GM12878 (cell line): ENCODE data around the gene S1PR4. TPM values are rescaled to one million over a fixed set of nuclear protein-coding genes. Genes with fewer than 3 reads are reported as not detected.

Experiments
- ATAC-seq: fragments of 200-7000 bp; cut with Tn5 transposase; 3 replicates; pipeline ENCODE4 v1.9.1; 2020; ENCODE audit warnings: mild to moderate bottlenecking, moderate library complexity
- BruUV-seq: library from RNA; stranded (reverse); fragments of 400-500 nt; replicated peaks from 2 replicates; lab custom pipeline; 2021; lab: Mats Ljungman, UMichigan
- CTCF ChIA-PET: fragments of 300-600 bp; sonication (Branson Sonifier 250); formaldehyde crosslinking; extraction: SDS; loops from one replicate; lab custom pipeline; 2021; ENCODE audit warnings: inconsistent platforms; lab: Yijun Ruan, JAX
- POLR2A ChIA-PET: fragments of 350-600 bp; formaldehyde crosslinking; extraction: SDS; loops from one replicate; lab custom pipeline; 2021; ENCODE audit warnings: inconsistent platforms; lab: Charles Lee
- RAD21 ChIA-PET: fragments of 300-600 bp; sonication (Branson Sonifier 250); formaldehyde crosslinking; loops from one replicate; lab custom pipeline; 2023; ENCODE audit warnings: antibody characterized with exemption; ENCODE audit not compliant: unreplicated experiment; lab: Charles Lee
- SMC1A ChIA-PET: fragments of 300-600 bp; sonication (Branson Sonifier 250); formaldehyde crosslinking; loops from one replicate; lab custom pipeline; 2023; ENCODE audit not compliant: unreplicated experiment, uncharacterized antibody; lab: Charles Lee
- DNase-seq: peaks from one replicate; pipeline ENCODE4 v3.0.0-alpha.2; 2011; ENCODE audit warnings: low read depth, low spot score
- FAIRE-seq: peaks from 3 replicates; lab custom pipeline; 2011; peaks lifted over from hg19 to GRCh38; lab: Jason Lieb, UNC
- H2AFZ ChIP-seq: 2 replicates; pipeline ENCODE4 v1.6.0; 2011; ENCODE audit warnings: low read depth, low read length, control low read depth; ENCODE audit not compliant: control insufficient read depth
- H3K27ac ChIP-seq: 2 replicates; pipeline ENCODE4 v1.5.1; 2011; ENCODE audit warnings: control low read depth; ENCODE audit not compliant: control insufficient read depth, insufficient read depth
- H3K27me3 ChIP-seq, 2 experiments: replicated peaks in 1 of 2; 2 replicates each; pipeline versions ENCODE4 v1.6.0 to v1.6.1; 2011; ENCODE audit warnings: low read length in 1 of 2; ENCODE audit not compliant: control insufficient read depth in 2 of 2, insufficient read depth in 2 of 2
- H3K36me3 ChIP-seq, 2 experiments: 2 replicates each; pipeline ENCODE4 v1.5.1; 2011; ENCODE audit warnings: low read length in 1 of 2; ENCODE audit not compliant: control insufficient read depth in 2 of 2, insufficient read depth in 2 of 2
- H3K4me1 ChIP-seq: 2 replicates; pipeline ENCODE4 v1.6.1; 2011; ENCODE audit warnings: mild to moderate bottlenecking, low read length, moderate library complexity, mixed read lengths; ENCODE audit not compliant: control insufficient read depth, insufficient read depth
- H3K4me2 ChIP-seq: 2 replicates; pipeline ENCODE4 v1.6.0; 2011; ENCODE audit warnings: control low read depth; ENCODE audit not compliant: control insufficient read depth, insufficient read depth
- H3K4me3 ChIP-seq: fragments of 200-600 bp; sonication (generic); 2 replicates; pipeline ENCODE4 v1.5.1; 2016
- H3K79me2 ChIP-seq: 2 replicates; pipeline ENCODE4 v1.6.0; 2011; ENCODE audit warnings: low read length; ENCODE audit not compliant: control insufficient read depth, insufficient read depth
- H3K9ac ChIP-seq: 2 replicates; pipeline ENCODE4 v1.8.0; 2011; ENCODE audit warnings: low read length, control low read depth, mixed read lengths; ENCODE audit not compliant: control insufficient read depth, insufficient read depth
- H3K9me3 ChIP-seq: replicated peaks from 3 replicates; pipeline ENCODE4 v1.5.1; 2011; ENCODE audit warnings: mild to moderate bottlenecking, low read length; ENCODE audit not compliant: control insufficient read depth, insufficient read depth
- H4K20me1 ChIP-seq: 2 replicates; pipeline ENCODE4 v1.6.0; 2011; ENCODE audit not compliant: control insufficient read depth, insufficient read depth
- BCL11A ChIP-seq: IDR thresholded peaks from 2 replicates; pipeline ENCODE4 v1.6.1; 2011; ENCODE audit warnings: low read depth, low read length
- ESRRA ChIP-seq: IDR thresholded peaks from 2 replicates; pipeline ENCODE4 v1.6.1; 2012; ENCODE audit warnings: mild to moderate bottlenecking, low read length, improper control_type of control experiment
- KLF5 ChIP-seq: fragments of 450-650 bp; IDR thresholded peaks from 2 replicates; pipeline ENCODE4 v1.6.1; 2014; ENCODE audit warnings: mild to moderate bottlenecking; ENCODE audit not compliant: partially characterized antibody
- MEF2B ChIP-seq: fragments of 450-650 bp; IDR thresholded peaks from 2 replicates; pipeline ENCODE4 v1.6.1; 2018; ENCODE audit warnings: mild to moderate bottlenecking, moderate library complexity; ENCODE audit not compliant: partially characterized antibody, poor library complexity, severe bottlenecking
- NFIC ChIP-seq: IDR thresholded peaks from 2 replicates; pipeline ENCODE4 v1.6.1; 2012; ENCODE audit warnings: low read depth, mild to moderate bottlenecking, inconsistent platforms, low read length, moderate library complexity
- NFYB ChIP-seq: IDR thresholded peaks from 2 replicates; pipeline ENCODE4 v1.6.1; 2011; ENCODE audit warnings: low read depth, mild to moderate bottlenecking, low read length, improper control_type of control experiment, moderate library complexity; ENCODE audit not compliant: insufficient read depth
- SIX5 ChIP-seq: IDR thresholded peaks from 2 replicates; pipeline ENCODE4 v1.6.1; 2011; ENCODE audit warnings: mild to moderate bottlenecking, low read depth, low read length, moderate library complexity; ENCODE audit not compliant: severe bottlenecking
- TARDBP ChIP-seq: IDR thresholded peaks from 2 replicates; pipeline ENCODE4 v1.6.1; 2016; ENCODE audit warnings: borderline replicate concordance
- ZNF274 ChIP-seq: IDR thresholded peaks from one replicate; pipeline ENCODE4 v1.8.0; 2011; ENCODE audit not compliant: insufficient read length, insufficient read depth
- WGBS: methylation state at CpG from one replicate; pipeline ENCODE4 v1.1.6; 2016; ENCODE audit warnings: low lambda C conversion rate; ENCODE audit not compliant: insufficient replicate concordance, insufficient coverage; ENCODE audit errors: missing lambda C conversion rate; 5-methylcytosine and 5-hydroxymethylcytosine counted together
- in situ Hi-C: fragments of 300-500 bp; cut with MboI; formaldehyde crosslinking; loops from 9 replicates; pipeline ENCODE4 v1.14.3; 2018; ENCODE audit warnings: mixed read lengths
- intact Hi-C: fragments of 100-400 bp; cut with micrococcal nuclease; formaldehyde crosslinking; loops from one replicate; pipeline ENCODE4 v1.14.2; 2022; ENCODE audit not compliant: unreplicated experiment
- polyA plus RNA-seq, 11 experiments: library from polyadenylated mRNA; depleted of rRNA in 4 of 11; unstranded in 6 of 11; stranded (reverse) in 5 of 11; fragments of >200 nt; fragmentation: Nextera tagmentation in 4 of 11; fragmentation: Illumina TruSeq in 1 of 11; extraction: Ambion mirVana in 4 of 11; extraction: Trizol in 1 of 11; gene quantifications; 1 replicate in 1 of 11; 2 replicates in 10 of 11; pipeline versions ENCODE4 v1.2.1 to v1.2.3, GENCODE V29; 2011 to 2016; ENCODE audit warnings: inconsistent platforms in 2 of 11, missing spikeins in 2 of 11, low read depth in 1 of 11
- total RNA-seq, 4 experiments: library from RNA; depleted of rRNA in 3 of 4; stranded (reverse); fragments of >200 nt in 3 of 4; fragmentation: Illumina TruSeq in 1 of 4; extraction: Trizol in 1 of 4; gene quantifications; 2 replicates each; pipeline versions ENCODE4 v1.2.1 to v1.2.3, GENCODE V29; 2013 to 2021
- TF ChIP-seq, protein P1 (sequence below): fragments of 450-650 bp; conservative IDR thresholded peaks from 2 replicates; pipeline ENCODE4 v1.6.1; 2017; ENCODE audit warnings: mild to moderate bottlenecking, moderate library complexity
- TF ChIP-seq, protein P2 (sequence below): fragments of 450-650 bp; IDR thresholded peaks from 2 replicates; pipeline ENCODE4 v1.6.1; 2018; ENCODE audit warnings: borderline replicate concordance, mild to moderate bottlenecking; ENCODE audit not compliant: partially characterized antibody

S1PR4 gene
- total and polyA plus RNA-seq, 10 of the 15 experiments (the other 5 are each of a cell fraction or from before 2014, with no cell fraction given): 0.19 to 57.7 (median 32.4) TPM; not detected in 1

DNA sequence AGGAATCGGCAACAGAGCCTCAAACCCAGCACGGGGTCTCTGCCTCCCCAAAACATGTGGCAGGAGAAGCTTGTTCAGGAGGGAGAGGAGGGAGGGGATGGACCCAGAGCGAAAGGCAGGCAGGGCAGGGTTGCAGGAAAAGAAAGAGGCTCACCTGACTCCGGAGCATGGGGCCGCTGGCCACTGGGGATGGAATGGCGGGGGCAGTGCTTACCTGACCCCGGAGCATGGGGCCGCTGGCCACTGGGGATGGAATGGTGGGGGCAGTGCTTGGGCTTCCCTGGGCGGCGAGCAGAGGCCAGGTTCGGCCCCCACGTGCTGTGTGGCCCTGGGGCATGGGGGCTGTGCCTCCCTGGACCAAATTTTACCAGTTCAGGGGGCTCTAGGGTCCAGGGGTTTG, 32.6 kb downstream of the S1PR4 start:
- WGBS: 60% methylated on average over 12 of the region's 12 CpGs
- Histone ChIP-seq H4K20me1 (no peaks in the 10 kb centered on the region), H3K9ac (no peak overlapping the region), H3K9me3 (no peaks in the 10 kb centered on the region), H3K36me3 (peaks cover 0 to 11% of the 10 kb centered on the region in 2 experiments; a peak in 2 of 4 replicates), H3K27me3 (no peaks in the 10 kb centered on the region), H3K4me1 (no peaks in the 10 kb centered on the region), H2AFZ (no peak overlapping the region), H3K4me3 (no peak overlapping the region), H3K79me2 (no peaks in the 10 kb centered on the region), H3K27ac (no peak overlapping the region), H3K4me2 (no peak overlapping the region)
- ATAC-seq (no peak), FAIRE-seq (no peak), DNase-seq (no peak)
- ChIA-PET SMC1A (interaction anchor here (1.3 kb wide), 1 partner anchor 261 kb away, joined by 3 read pairs; no protein-coding TSS in a partner anchor), RAD21 (no interaction called here), POLR2A (interaction anchor here (1.0 kb wide), 1 partner anchor 30 kb away, joined by 3 read pairs; no protein-coding TSS in a partner anchor), CTCF (interaction anchor here (1.3 to 3.3 kb wide), 2 partner anchors 136 to 260 kb away, joined by 3 to 11 read pairs; no protein-coding TSS in a partner anchor)
- intact Hi-C loops (no loop called here), in situ Hi-C loops (no loop called here)
- BruUV-seq: no TSS peak
- TF ChIP-seq SIX5 (no peak), BCL11A (no peak), ZNF274 (no peak), TARDBP (no peak), NFYB (no peak), ESRRA (no peak), KLF5 (no peak), MEF2B (no peak), NFIC (no peak)
- TF ChIP-seq, protein P1, sequence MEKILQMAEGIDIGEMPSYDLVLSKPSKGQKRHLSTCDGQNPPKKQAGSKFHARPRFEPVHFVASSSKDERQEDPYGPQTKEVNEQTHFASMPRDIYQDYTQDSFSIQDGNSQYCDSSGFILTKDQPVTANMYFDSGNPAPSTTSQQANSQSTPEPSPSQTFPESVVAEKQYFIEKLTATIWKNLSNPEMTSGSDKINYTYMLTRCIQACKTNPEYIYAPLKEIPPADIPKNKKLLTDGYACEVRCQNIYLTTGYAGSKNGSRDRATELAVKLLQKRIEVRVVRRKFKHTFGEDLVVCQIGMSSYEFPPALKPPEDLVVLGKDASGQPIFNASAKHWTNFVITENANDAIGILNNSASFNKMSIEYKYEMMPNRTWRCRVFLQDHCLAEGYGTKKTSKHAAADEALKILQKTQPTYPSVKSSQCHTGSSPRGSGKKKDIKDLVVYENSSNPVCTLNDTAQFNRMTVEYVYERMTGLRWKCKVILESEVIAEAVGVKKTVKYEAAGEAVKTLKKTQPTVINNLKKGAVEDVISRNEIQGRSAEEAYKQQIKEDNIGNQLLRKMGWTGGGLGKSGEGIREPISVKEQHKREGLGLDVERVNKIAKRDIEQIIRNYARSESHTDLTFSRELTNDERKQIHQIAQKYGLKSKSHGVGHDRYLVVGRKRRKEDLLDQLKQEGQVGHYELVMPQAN: no peak
- TF ChIP-seq, protein P2, sequence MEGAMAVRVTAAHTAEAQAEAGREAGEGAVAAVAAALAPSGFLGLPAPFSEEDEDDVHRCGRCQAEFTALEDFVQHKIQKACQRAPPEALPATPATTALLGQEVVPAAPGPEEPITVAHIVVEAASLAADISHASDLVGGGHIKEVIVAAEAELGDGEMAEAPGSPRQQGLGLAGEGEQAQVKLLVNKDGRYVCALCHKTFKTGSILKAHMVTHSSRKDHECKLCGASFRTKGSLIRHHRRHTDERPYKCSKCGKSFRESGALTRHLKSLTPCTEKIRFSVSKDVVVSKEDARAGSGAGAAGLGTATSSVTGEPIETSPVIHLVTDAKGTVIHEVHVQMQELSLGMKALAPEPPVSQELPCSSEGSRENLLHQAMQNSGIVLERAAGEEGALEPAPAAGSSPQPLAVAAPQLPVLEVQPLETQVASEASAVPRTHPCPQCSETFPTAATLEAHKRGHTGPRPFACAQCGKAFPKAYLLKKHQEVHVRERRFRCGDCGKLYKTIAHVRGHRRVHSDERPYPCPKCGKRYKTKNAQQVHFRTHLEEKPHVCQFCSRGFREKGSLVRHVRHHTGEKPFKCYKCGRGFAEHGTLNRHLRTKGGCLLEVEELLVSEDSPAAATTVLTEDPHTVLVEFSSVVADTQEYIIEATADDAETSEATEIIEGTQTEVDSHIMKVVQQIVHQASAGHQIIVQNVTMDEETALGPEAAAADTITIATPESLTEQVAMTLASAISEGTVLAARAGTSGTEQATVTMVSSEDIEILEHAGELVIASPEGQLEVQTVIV: no peak
